HepG2 (cell line): ENCODE measurements around the gene MASP1. TPM values are rescaled to one million over a fixed set of nuclear protein-coding genes. Genes with fewer than 3 reads are reported as not detected.

Experiments used
- ATF7-NPFF ChIP-seq: sonication (generic); formaldehyde crosslinking; IDR thresholded peaks from 2 replicates; pipeline ENCODE4 v1.8.1; 2023; ENCODE audit warnings: mild to moderate bottlenecking, low read depth, missing genetic modification reagents, moderate library complexity
- EP300 ChIP-seq, 3 experiments: sonication (generic) in 1 of 3; formaldehyde crosslinking in 1 of 3; IDR thresholded peaks; 2 replicates each; pipeline versions ENCODE4 v1.5.1 to v1.6.1; 2011 to 2020; ENCODE audit warnings: low read depth in 2 of 3, low read length in 2 of 3, borderline replicate concordance in 1 of 3, improper control_type of control experiment in 1 of 3, mild to moderate bottlenecking in 1 of 3, missing genetic modification reagents in 1 of 3, moderate library complexity in 1 of 3
- MBNL3 ChIP-seq: fragments of 250-450 bp; sonication (Bioruptor Pico); conservative IDR thresholded peaks from 2 replicates; pipeline ENCODE4 v1.8.0; 2022; ENCODE audit warnings: mild to moderate bottlenecking, inconsistent platforms
- MYNN ChIP-seq: sonication (generic); formaldehyde crosslinking; IDR thresholded peaks from 2 replicates; pipeline ENCODE4 v1.4.0; 2020; ENCODE audit warnings: mild to moderate bottlenecking, low read depth, missing genetic modification reagents
- PLRG1 ChIP-seq: fragments of 450-650 bp; conservative IDR thresholded peaks from 2 replicates; pipeline ENCODE4 v1.6.1; 2016
- RBM22 ChIP-seq: fragments of 200-400 bp; formaldehyde crosslinking; optimal IDR thresholded peaks from 2 replicates; pipeline ENCODE3; 2017; ENCODE audit warnings: mild to moderate bottlenecking, low read length, moderate library complexity
- SALL2 ChIP-seq: sonication (generic); formaldehyde crosslinking; IDR thresholded peaks from 2 replicates; pipeline ENCODE4 v1.8.1; 2023; ENCODE audit warnings: mild to moderate bottlenecking, missing genetic modification reagents, inconsistent platforms
- SMYD3 ChIP-seq: sonication (generic); formaldehyde crosslinking; IDR thresholded peaks from 2 replicates; pipeline ENCODE4 v1.8.1; 2023; ENCODE audit warnings: mild to moderate bottlenecking, missing genetic modification reagents
- ZBTB40 ChIP-seq, 2 experiments: fragments of 450-650 bp in 1 of 2; sonication (generic) in 1 of 2; formaldehyde crosslinking in 1 of 2; IDR thresholded peaks; 2 replicates each; pipeline versions ENCODE4 v1.6.1 to v1.8.0; 2016 to 2022; ENCODE audit warnings: antibody characterized with exemption in 1 of 2, mild to moderate bottlenecking in 1 of 2, missing genetic modification reagents in 1 of 2
- ZIK1 ChIP-seq: sonication (generic); formaldehyde crosslinking; IDR thresholded peaks from 2 replicates; pipeline ENCODE4 v1.5.0; 2020; ENCODE audit warnings: mild to moderate bottlenecking, low read depth, missing genetic modification reagents, borderline replicate concordance
- ZNF136 ChIP-seq: sonication (generic); formaldehyde crosslinking; IDR thresholded peaks from 2 replicates; pipeline ENCODE4 v1.8.1; 2022; ENCODE audit warnings: low read depth, mild to moderate bottlenecking, moderate library complexity, missing genetic modification reagents
- ZNF3 ChIP-seq: IDR thresholded peaks from 2 replicates; pipeline ENCODE4 v1.7.0; 2017; ENCODE audit warnings: inconsistent platforms
- ZNF331 ChIP-seq: sonication (generic); formaldehyde crosslinking; IDR thresholded peaks from 2 replicates; pipeline ENCODE4 v1.4.0; 2020; ENCODE audit warnings: missing genetic modification reagents
- ZNF367 ChIP-seq: sonication (generic); formaldehyde crosslinking; IDR thresholded peaks from 2 replicates; pipeline ENCODE4 v1.4.0; 2020; ENCODE audit warnings: missing genetic modification reagents, borderline replicate concordance
- ZNF749 ChIP-seq: sonication (generic); formaldehyde crosslinking; IDR thresholded peaks from 2 replicates; pipeline ENCODE4 v1.8.0; 2022; ENCODE audit warnings: mild to moderate bottlenecking, missing genetic modification reagents, moderate library complexity, borderline replicate concordance
- ZNF784 ChIP-seq: sonication (generic); formaldehyde crosslinking; IDR thresholded peaks from 2 replicates; pipeline ENCODE4 v1.5.1; 2020; ENCODE audit warnings: missing genetic modification reagents, mild to moderate bottlenecking, borderline replicate concordance
- polyA plus RNA-seq, 8 experiments: library from polyadenylated mRNA; depleted of rRNA in 3 of 8; stranded (reverse) in 7 of 8; unstranded in 1 of 8; fragments of >200 nt; fragmentation: Illumina TruSeq in 4 of 8; extraction: Trizol in 4 of 8; gene quantifications; 2 replicates each; pipeline versions ENCODE4 v1.2.1 to v1.2.3, GENCODE V29; 2011 to 2016; ENCODE audit warnings: low read depth in 4 of 8, missing spikeins in 1 of 8, mixed read lengths in 1 of 8; ENCODE audit not compliant: insufficient read depth in 1 of 8
- total RNA-seq, 5 experiments: library from RNA; depleted of rRNA; stranded (reverse); fragments of >200 nt; fragmentation: Illumina TruSeq; extraction: Trizol; gene quantifications; 2 replicates each; pipeline ENCODE4 v1.2.3, GENCODE V29; 2016; ENCODE audit warnings: low read depth in 1 of 5
- TF ChIP-seq, protein P1 (sequence below): sonication (generic); formaldehyde crosslinking; IDR thresholded peaks from 2 replicates; pipeline ENCODE4 v1.4.0; 2020; ENCODE audit warnings: missing genetic modification reagents

MASP1 gene
- total and polyA plus RNA-seq, 2 of the 13 experiments (the other 11 are each of a cell fraction or from before 2014, with no cell fraction given), result 10.8 to 56.0 TPM

GRCh38 chr3:187286467-187287059 lies 5.0 kb downstream of the MASP1 start (continued):
- no peak for TF ChIP-seq ZBTB40 (IDR thresholded peaks at IDR 0.05)
- TF ChIP-seq ZBTB40 (CRISPR knock-in tag; IDR thresholded peaks at IDR 0.05), result peak; percentile 45; the same call in 1 of the 2 replicates
- TF ChIP-seq MYNN (CRISPR knock-in tag), result no peak
- TF ChIP-seq PLRG1, result no peak
- TF ChIP-seq ATF7-NPFF, result no peak
- TF ChIP-seq SALL2 (CRISPR knock-in tag), result no peak
- no peak for TF ChIP-seq MBNL3 (CRISPR knock-in tag)
- no peak for TF ChIP-seq ZNF367 (CRISPR knock-in tag)
- TF ChIP-seq ZNF136, result no peak
- TF ChIP-seq RBM22, result no peak
- TF ChIP-seq, protein P1, sequence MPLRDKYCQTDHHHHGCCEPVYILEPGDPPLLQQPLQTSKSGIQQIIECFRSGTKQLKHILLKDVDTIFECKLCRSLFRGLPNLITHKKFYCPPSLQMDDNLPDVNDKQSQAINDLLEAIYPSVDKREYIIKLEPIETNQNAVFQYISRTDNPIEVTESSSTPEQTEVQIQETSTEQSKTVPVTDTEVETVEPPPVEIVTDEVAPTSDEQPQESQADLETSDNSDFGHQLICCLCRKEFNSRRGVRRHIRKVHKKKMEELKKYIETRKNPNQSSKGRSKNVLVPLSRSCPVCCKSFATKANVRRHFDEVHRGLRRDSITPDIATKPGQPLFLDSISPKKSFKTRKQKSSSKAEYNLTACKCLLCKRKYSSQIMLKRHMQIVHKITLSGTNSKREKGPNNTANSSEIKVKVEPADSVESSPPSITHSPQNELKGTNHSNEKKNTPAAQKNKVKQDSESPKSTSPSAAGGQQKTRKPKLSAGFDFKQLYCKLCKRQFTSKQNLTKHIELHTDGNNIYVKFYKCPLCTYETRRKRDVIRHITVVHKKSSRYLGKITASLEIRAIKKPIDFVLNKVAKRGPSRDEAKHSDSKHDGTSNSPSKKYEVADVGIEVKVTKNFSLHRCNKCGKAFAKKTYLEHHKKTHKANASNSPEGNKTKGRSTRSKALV (CRISPR knock-in tag), result no peak
- no peak for TF ChIP-seq SMYD3 (CRISPR knock-in tag)
- no peak for TF ChIP-seq ZNF749 (CRISPR knock-in tag)
- no peak; the same call in 1 of the 2 replicates for TF ChIP-seq ZNF331 (CRISPR knock-in tag)
- TF ChIP-seq ZNF3, result no peak
- TF ChIP-seq ZNF784 (CRISPR knock-in tag), result no peak
- no peak for TF ChIP-seq ZIK1 (CRISPR knock-in tag)
- peak in 1 of 2 experiments; percentile 71; a peak in 2 of 4 replicates for TF ChIP-seq EP300 (IDR thresholded peaks at IDR 0.05; ENCODE audit: low read depth in 2 of 2, low read length in 2 of 2)
- peak; percentile 52; the same call in 1 of the 2 replicates for TF ChIP-seq EP300 (CRISPR knock-in tag; IDR thresholded peaks at IDR 0.05; ENCODE audit: borderline replicate concordance)
